WTC11 (cell line): ENCODE measurements around the gene RPL18. TPM values are rescaled to one million over a fixed set of nuclear protein-coding genes. Genes with fewer than 3 reads are reported as not detected.

Experiments used
- ATAC-seq: fragments of 200-7000 bp; cut with Tn5 transposase; 2 replicates; pipeline ENCODE4 v1.10.0; 2021; ENCODE audit warnings: mild to moderate bottlenecking, moderate library complexity
- CTCF ChIA-PET: fragments of 300-600 bp; sonication (Branson Sonifier 250); formaldehyde crosslinking; loops from one replicate; lab custom pipeline; 2021; ENCODE audit warnings: antibody characterized with exemption; lab: Charles Lee
- POLR2A ChIA-PET: fragments of 350-600 bp; sonication (Branson Sonifier 250); formaldehyde crosslinking; loops from one replicate; lab custom pipeline; 2021; ENCODE audit warnings: antibody characterized with exemption; lab: Charles Lee
- DNase-seq: peaks from one replicate; pipeline ENCODE4 v3.0.0; 2021; ENCODE audit warnings: low spot score
- H3K27ac Mint-ChIP-seq: 2 replicates; pipeline ENCODE4 v1.8.0; 2021; ENCODE audit warnings: mixed read lengths
- H3K27me3 Mint-ChIP-seq: 2 replicates; pipeline ENCODE4 v1.8.0; 2021; ENCODE audit warnings: low read depth, mild to moderate bottlenecking, moderate library complexity, mixed read lengths
- H3K36me3 Mint-ChIP-seq: 2 replicates; pipeline ENCODE4 v1.8.0; 2021; ENCODE audit warnings: mixed read lengths
- H3K4me1 Mint-ChIP-seq: 2 replicates; pipeline ENCODE4 v1.8.0; 2022; ENCODE audit warnings: mixed read lengths
- H3K4me3 Mint-ChIP-seq: 2 replicates; pipeline ENCODE4 v1.8.0; 2021; ENCODE audit warnings: mild to moderate bottlenecking, moderate library complexity, mixed read lengths
- H3K9me3 Mint-ChIP-seq: 2 replicates; pipeline ENCODE4 v1.8.0; 2021; ENCODE audit warnings: mixed read lengths
- ATF1 ChIP-seq: sonication (generic); formaldehyde crosslinking; IDR thresholded peaks from 2 replicates; pipeline ENCODE4 v1.8.1; 2023; ENCODE audit warnings: mild to moderate bottlenecking, moderate library complexity, missing genetic modification reagents
- ATF6 ChIP-seq: sonication (generic); formaldehyde crosslinking; IDR thresholded peaks from 2 replicates; pipeline ENCODE4 v1.8.1; 2023; ENCODE audit warnings: mild to moderate bottlenecking, missing genetic modification reagents
- CREB1 ChIP-seq: sonication (generic); formaldehyde crosslinking; IDR thresholded peaks from 2 replicates; pipeline ENCODE4 v1.8.0; 2023; ENCODE audit warnings: mild to moderate bottlenecking, missing genetic modification reagents
- ERG ChIP-seq: fragments of 250-450 bp; sonication (Bioruptor Pico); IDR thresholded peaks from 2 replicates; pipeline ENCODE4 v1.8.0; 2021; ENCODE audit warnings: mild to moderate bottlenecking
- ESRRA ChIP-seq: sonication (generic); formaldehyde crosslinking; IDR thresholded peaks from 2 replicates; pipeline ENCODE4 v1.8.1; 2022; ENCODE audit warnings: mild to moderate bottlenecking, missing genetic modification reagents, borderline replicate concordance
- FOXK1 ChIP-seq: sonication (generic); formaldehyde crosslinking; IDR thresholded peaks from 2 replicates; pipeline ENCODE4 v1.8.0; 2022; ENCODE audit warnings: mild to moderate bottlenecking, moderate library complexity, missing genetic modification reagents
- FOXP4 ChIP-seq: sonication (generic); formaldehyde crosslinking; IDR thresholded peaks from 2 replicates; pipeline ENCODE4 v1.8.0; 2022; ENCODE audit warnings: mild to moderate bottlenecking, missing genetic modification reagents
- MXD4 ChIP-seq: fragments of 250-450 bp; sonication (Bioruptor Pico); IDR thresholded peaks from 2 replicates; pipeline ENCODE4 v1.8.0; 2021; ENCODE audit warnings: mild to moderate bottlenecking, moderate library complexity, borderline replicate concordance
- NR3C1 ChIP-seq: sonication (generic); formaldehyde crosslinking; conservative IDR thresholded peaks from 2 replicates; pipeline ENCODE4 v1.8.1; 2023; ENCODE audit warnings: low read depth, mild to moderate bottlenecking, missing genetic modification reagents
- OVOL2 ChIP-seq: fragments of 250-450 bp; sonication (Bioruptor Pico); IDR thresholded peaks from 2 replicates; pipeline ENCODE4 v1.9.0; 2021; ENCODE audit warnings: mild to moderate bottlenecking, borderline replicate concordance
- PRDM15 ChIP-seq: sonication (generic); formaldehyde crosslinking; IDR thresholded peaks from 2 replicates; pipeline ENCODE4 v1.8.0; 2022; ENCODE audit warnings: missing genetic modification reagents
- PREB ChIP-seq: sonication (generic); formaldehyde crosslinking; IDR thresholded peaks from 2 replicates; pipeline ENCODE4 v1.8.1; 2022; ENCODE audit warnings: mild to moderate bottlenecking, missing genetic modification reagents, moderate library complexity, borderline replicate concordance
- STAT6 ChIP-seq: sonication (generic); formaldehyde crosslinking; conservative IDR thresholded peaks from 2 replicates; pipeline ENCODE4 v1.8.1; 2023; ENCODE audit warnings: mild to moderate bottlenecking, low read depth, missing genetic modification reagents, moderate library complexity
- TP53 ChIP-seq: sonication (generic); formaldehyde crosslinking; IDR thresholded peaks from 2 replicates; pipeline ENCODE4 v1.8.1; 2023; ENCODE audit warnings: mild to moderate bottlenecking, missing genetic modification reagents
- ZBTB43 ChIP-seq: sonication (generic); formaldehyde crosslinking; IDR thresholded peaks from 2 replicates; pipeline ENCODE4 v1.8.1; 2023; ENCODE audit warnings: mild to moderate bottlenecking, missing genetic modification reagents
- ZNF138 ChIP-seq: sonication (generic); formaldehyde crosslinking; conservative IDR thresholded peaks from 2 replicates; pipeline ENCODE4 v1.8.1; 2022; ENCODE audit warnings: mild to moderate bottlenecking, moderate library complexity, missing genetic modification reagents
- total RNA-seq: library from RNA; stranded (reverse); gene quantifications from 3 replicates; pipeline ENCODE4 v1.2.3, GENCODE V29; 2021

The RPL18 gene
- total RNA-seq, 1 experiment from 2014 or later: 1,712 TPM

GRCh38 chr19:48598996-48599700 lies 19.8 kb downstream of the RPL18 start:
- Mint-ChIP-seq H3K4me1 (no peaks in the 10 kb centered on the region), H3K9me3 (no peaks in the 10 kb centered on the region), H3K27me3 (no peaks in the 10 kb centered on the region; the same call in 1 of the 2 replicates), H3K36me3 (no peaks in the 10 kb centered on the region), H3K27ac (no peak overlapping the region), H3K4me3 (no peak overlapping the region)
- ChIA-PET POLR2A (no interaction called here), CTCF (interaction anchor here (0.6 to 1.3 kb wide), 2 partner anchors 10 to 93 kb away, joined by 4 read pairs; no protein-coding TSS in a partner anchor)
- no peak for ATAC-seq
- peak; percentile 33; the same call in 1 of the 2 replicates for TF ChIP-seq PRDM15 (CRISPR knock-in tag)
- TF ChIP-seq FOXK1 (CRISPR knock-in tag): no peak
- TF ChIP-seq NR3C1 (CRISPR knock-in tag): no peak
- no peak for TF ChIP-seq PREB (CRISPR knock-in tag)
- no peak for DNase-seq

- no peak for DNase-seq
- no peaks in the 10 kb centered on the region for H3K36me3 Mint-ChIP-seq
- TF ChIP-seq OVOL2 (CRISPR knock-in tag) (no peak), STAT6 (CRISPR knock-in tag) (no peak), ZNF138 (CRISPR knock-in tag) (no peak), TP53 (no peak), ERG (CRISPR knock-in tag) (no peak), ATF1 (CRISPR knock-in tag) (no peak), MXD4 (CRISPR knock-in tag) (no peak), CREB1 (CRISPR knock-in tag) (no peak), ESRRA (no peak), ZBTB43 (no peak), ATF6 (no peak), FOXP4 (CRISPR knock-in tag) (no peak)
Observed at GRCh38 chr19:48596679-48597465, 22.1 kb downstream of the RPL18 start.

More at GRCh38 chr19:48596679-48597465, 22.1 kb downstream of the RPL18 start:
- Mint-ChIP-seq H3K9me3 (no peaks in the 10 kb centered on the region), H3K27me3 (no peaks in the 10 kb centered on the region; the same call in 1 of the 2 replicates), H3K4me3 (no peak overlapping the region), H3K4me1 (no peaks in the 10 kb centered on the region), H3K27ac (no peak overlapping the region)
- ATAC-seq: no peak
- POLR2A ChIA-PET: no interaction called here
- CTCF ChIA-PET: interaction anchor here (0.8 kb wide), 1 partner anchor 8 kb away, joined by 3 read pairs; no protein-coding TSS in a partner anchor
